ENCODE results near the gene LRMDA. TPM values are rescaled to one million over a fixed set of nuclear protein-coding genes. Genes with fewer than 3 reads are reported as not detected.

The LRMDA gene
- total RNA-seq, 1 donor from 2014 or later: 29.9 TPM

DNA sequence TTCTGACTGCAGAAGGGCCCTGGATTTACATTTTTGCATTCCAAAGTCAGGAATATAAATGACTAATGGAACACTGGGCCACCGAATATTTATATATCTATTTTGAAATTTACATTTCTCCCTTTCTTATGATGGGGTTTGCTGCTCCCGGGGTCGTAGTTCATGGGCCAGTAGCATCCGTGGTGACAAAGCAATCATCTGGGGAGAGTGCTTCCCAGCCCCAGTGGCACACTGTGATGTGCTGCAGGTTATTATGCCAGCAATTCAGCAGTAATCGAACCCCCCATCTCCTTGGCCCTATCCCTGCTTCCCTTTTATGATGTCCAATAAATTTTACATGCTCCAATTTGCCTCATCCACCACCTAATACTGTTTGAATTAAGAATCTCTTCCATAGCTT is 837.5 kb downstream of the LRMDA start:
- no peak for ATAC-seq
- no peak overlapping the region for H3K27ac ChIP-seq
- no peaks in the 10 kb centered on the region for H3K36me3 ChIP-seq
- intact Hi-C loops (cut with DNase I): no loop called here
- no peak for DNase-seq
- H3K9me3 ChIP-seq: no peaks in the 10 kb centered on the region
- TF ChIP-seq, protein P1, sequence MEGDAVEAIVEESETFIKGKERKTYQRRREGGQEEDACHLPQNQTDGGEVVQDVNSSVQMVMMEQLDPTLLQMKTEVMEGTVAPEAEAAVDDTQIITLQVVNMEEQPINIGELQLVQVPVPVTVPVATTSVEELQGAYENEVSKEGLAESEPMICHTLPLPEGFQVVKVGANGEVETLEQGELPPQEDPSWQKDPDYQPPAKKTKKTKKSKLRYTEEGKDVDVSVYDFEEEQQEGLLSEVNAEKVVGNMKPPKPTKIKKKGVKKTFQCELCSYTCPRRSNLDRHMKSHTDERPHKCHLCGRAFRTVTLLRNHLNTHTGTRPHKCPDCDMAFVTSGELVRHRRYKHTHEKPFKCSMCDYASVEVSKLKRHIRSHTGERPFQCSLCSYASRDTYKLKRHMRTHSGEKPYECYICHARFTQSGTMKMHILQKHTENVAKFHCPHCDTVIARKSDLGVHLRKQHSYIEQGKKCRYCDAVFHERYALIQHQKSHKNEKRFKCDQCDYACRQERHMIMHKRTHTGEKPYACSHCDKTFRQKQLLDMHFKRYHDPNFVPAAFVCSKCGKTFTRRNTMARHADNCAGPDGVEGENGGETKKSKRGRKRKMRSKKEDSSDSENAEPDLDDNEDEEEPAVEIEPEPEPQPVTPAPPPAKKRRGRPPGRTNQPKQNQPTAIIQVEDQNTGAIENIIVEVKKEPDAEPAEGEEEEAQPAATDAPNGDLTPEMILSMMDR (IDR thresholded peaks at IDR 0.05): no peak
- H3K4me3 ChIP-seq: no peak overlapping the region
- H3K27me3 ChIP-seq (ENCODE audit: low read depth): no peaks in the 10 kb centered on the region
- H3K4me1 ChIP-seq: no peaks in the 10 kb centered on the region

DNA sequence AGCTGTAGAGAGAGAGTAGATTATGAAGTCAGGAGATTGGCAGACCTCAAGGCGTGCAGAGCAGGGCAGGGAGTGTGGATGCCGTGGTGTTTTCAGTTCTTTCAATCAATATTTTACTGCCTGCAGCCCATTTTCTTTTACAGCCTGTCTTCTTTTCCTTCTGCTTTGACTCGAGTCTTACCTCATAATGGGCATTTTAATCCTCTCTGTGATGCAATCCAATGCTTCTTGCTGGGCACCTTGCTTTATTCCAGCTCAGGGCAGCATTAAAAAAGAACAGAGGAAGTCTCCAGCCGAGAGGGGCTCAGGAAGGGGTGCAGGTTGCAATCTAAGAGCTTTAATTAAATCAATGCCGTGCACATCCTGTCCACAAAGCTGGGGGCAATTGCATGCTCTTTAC is 839.0 kb downstream of the LRMDA start:
- DNase-seq: no peak
- Histone ChIP-seq H3K4me1 (no peaks in the 10 kb centered on the region), H3K27ac (no peak overlapping the region), H3K27me3 (ENCODE audit: low read depth) (no peaks in the 10 kb centered on the region), H3K9me3 (peaks cover 13% of the 10 kb centered on the region), H3K36me3 (no peaks in the 10 kb centered on the region), H3K4me3 (no peak overlapping the region)
- TF ChIP-seq, protein P1 (IDR thresholded peaks at IDR 0.05): no peak
- ATAC-seq: no peak
- intact Hi-C loops (cut with DNase I): no loop called here

DNA sequence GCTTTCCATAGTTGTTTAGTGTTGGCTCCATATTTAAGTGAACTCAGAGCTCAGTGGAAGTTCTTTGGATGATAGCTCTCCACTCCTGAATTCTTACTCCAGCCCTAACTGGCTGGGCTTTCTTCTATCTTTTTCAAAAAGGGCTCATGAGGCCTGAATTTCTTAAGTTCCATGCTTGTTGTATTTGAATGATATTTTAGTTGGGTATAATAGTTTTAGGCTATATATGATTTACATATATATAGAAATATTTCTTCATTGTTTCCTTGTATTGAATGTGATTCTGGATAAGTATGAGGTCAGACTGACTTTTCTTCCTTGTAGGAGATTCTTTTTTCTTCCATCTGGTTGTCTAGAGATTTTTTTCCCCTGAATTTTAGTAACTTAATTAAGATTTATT is 843.5 kb downstream of the LRMDA start:
- peaks cover 13% of the 10 kb centered on the region for H3K9me3 ChIP-seq
- intact Hi-C loops (cut with DNase I): no loop called here
- ATAC-seq (no peak), DNase-seq (no peak)
- TF ChIP-seq, protein P1 (IDR thresholded peaks at IDR 0.05): no peak
- H3K36me3 ChIP-seq: no peaks in the 10 kb centered on the region
- no peaks in the 10 kb centered on the region for H3K27me3 ChIP-seq (ENCODE audit: low read depth)
- H3K4me1 ChIP-seq: no peaks in the 10 kb centered on the region
- H3K27ac ChIP-seq: no peak overlapping the region
- no peak overlapping the region for H3K4me3 ChIP-seq

DNA sequence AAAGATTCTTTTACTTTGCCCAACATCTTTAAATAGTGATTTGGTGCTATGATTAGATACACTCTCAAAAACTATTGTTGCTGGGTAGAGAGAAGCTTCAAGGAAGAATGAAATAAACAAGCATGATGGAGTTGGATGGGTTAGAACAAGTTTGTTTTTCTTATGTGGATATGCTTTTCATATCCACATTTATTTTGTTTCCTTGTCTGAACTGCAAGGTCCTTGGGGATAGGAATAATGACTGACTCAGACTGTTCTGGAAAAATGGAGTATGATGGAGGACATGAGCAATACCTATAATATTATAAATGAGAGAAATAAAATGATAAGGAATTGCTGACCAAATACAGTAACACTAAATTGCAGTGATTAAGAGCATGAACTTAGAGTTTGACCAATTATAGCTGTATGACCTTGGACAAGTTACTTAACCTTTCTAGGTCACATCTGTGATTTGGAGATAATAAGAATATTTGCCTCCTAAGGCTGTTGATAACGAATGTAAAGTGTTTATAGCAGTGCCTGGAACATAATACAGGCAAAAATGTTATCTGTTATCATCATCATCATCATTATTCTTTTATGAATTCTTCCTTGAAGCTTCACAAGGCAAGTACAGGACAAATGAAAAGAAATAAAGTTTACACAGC is 847.5 kb downstream of the LRMDA start:
- no peaks in the 10 kb centered on the region for H3K36me3 ChIP-seq
- H3K4me1 ChIP-seq: peaks cover 13% of the 10 kb centered on the region
- TF ChIP-seq, protein P1 (IDR thresholded peaks at IDR 0.05): no peak
- no peaks in the 10 kb centered on the region for H3K27me3 ChIP-seq (ENCODE audit: low read depth)
- DNase-seq (no peak), ATAC-seq (no peak)
- intact Hi-C loops (cut with DNase I): no loop called here
- H3K4me3 ChIP-seq: no peak overlapping the region
- peaks cover 13% of the 10 kb centered on the region for H3K9me3 ChIP-seq
- H3K27ac ChIP-seq: no peak overlapping the region

DNA sequence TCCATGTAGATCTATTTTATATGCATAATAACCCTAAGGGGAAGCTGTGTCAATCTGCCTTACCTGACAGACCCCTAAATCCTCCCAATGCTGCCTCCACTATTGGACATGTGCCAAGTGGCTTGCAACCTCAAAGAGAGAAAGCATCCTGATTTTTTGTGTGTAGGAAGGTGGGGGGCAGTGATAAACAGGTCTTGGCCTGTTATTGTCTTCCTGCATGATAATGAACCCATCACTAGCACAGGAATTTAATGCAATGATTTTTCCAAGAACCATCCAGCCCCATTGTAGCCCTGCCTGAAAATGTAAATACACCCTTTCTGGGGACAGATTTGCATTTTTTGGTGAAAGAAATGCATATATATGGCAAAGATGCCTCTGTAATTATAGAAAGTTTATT is 850.2 kb downstream of the LRMDA start:
- no peak overlapping the region for H3K27ac ChIP-seq
- TF ChIP-seq, protein P1 (IDR thresholded peaks at IDR 0.05): no peak
- intact Hi-C loops (cut with DNase I): no loop called here
- DNase-seq (no peak), ATAC-seq (no peak)
- no peaks in the 10 kb centered on the region for H3K27me3 ChIP-seq (ENCODE audit: low read depth)
- no peaks in the 10 kb centered on the region for H3K36me3 ChIP-seq
- peaks cover 13% of the 10 kb centered on the region for H3K4me1 ChIP-seq
- H3K4me3 ChIP-seq: no peak overlapping the region
- no peaks in the 10 kb centered on the region for H3K9me3 ChIP-seq
